ENCODE results near the gene C4orf50.

Gene C4orf50

DNA sequence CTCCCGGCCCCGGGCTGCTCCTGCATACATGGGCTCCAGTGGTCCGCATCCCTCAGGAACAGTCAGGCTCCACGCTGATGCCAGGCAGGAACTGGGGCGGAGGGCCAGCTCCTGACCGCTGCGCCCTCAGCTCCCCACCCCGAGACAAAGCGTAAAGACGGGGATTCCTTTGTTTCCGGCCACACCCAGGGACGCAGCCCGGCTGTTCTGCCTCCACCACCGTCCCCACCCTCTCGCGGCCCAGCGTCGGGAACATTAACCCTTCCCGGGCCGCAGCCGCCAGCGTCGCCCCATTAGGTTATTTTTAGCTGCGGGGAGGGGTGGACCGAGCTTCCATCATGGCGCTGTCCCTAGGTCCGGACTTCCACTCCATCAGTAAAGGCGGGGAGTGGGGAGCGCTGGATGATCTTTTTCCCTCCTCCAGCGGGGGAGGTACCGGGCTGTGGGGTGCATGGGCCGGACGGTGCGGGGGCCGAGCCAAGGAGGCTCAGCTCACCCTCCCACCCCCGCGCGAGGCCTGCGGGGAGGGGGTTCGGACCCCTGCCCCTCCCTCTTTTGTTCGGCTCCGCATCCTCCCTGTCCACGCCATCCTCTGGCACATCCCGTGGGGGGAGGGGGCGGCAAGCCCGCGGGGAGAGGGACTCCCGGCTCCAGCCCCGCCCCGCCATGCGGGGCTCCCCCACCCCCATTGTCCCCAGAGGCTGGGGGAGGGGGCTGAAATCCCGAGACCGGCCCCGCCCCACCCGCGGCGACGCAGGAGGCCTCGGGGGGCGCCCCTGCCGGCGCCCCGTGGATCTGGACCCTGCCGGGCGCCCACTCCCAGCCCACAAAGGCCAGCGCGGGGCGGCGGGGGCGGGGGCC lies 130.6 kb downstream of the C4orf50 start:
- TF ChIP-seq SIN3A (IDR thresholded peaks at IDR 0.05; ENCODE audit: borderline replicate concordance, insufficient read depth, low read length), result no peak
- no peak for TF ChIP-seq POLR2AphosphoS5 (IDR thresholded peaks at IDR 0.05; ENCODE audit: low read depth, low read length)
- TF ChIP-seq TAF1 (IDR thresholded peaks at IDR 0.05; ENCODE audit: borderline replicate concordance, insufficient read depth, low read length), result no peak
- no peak for TF ChIP-seq FOXP2 (optimal IDR thresholded peaks at IDR 0.05; ENCODE audit: borderline replicate concordance, extremely low read depth, extremely low read length, insufficient read depth)
- TF ChIP-seq, protein P1, sequence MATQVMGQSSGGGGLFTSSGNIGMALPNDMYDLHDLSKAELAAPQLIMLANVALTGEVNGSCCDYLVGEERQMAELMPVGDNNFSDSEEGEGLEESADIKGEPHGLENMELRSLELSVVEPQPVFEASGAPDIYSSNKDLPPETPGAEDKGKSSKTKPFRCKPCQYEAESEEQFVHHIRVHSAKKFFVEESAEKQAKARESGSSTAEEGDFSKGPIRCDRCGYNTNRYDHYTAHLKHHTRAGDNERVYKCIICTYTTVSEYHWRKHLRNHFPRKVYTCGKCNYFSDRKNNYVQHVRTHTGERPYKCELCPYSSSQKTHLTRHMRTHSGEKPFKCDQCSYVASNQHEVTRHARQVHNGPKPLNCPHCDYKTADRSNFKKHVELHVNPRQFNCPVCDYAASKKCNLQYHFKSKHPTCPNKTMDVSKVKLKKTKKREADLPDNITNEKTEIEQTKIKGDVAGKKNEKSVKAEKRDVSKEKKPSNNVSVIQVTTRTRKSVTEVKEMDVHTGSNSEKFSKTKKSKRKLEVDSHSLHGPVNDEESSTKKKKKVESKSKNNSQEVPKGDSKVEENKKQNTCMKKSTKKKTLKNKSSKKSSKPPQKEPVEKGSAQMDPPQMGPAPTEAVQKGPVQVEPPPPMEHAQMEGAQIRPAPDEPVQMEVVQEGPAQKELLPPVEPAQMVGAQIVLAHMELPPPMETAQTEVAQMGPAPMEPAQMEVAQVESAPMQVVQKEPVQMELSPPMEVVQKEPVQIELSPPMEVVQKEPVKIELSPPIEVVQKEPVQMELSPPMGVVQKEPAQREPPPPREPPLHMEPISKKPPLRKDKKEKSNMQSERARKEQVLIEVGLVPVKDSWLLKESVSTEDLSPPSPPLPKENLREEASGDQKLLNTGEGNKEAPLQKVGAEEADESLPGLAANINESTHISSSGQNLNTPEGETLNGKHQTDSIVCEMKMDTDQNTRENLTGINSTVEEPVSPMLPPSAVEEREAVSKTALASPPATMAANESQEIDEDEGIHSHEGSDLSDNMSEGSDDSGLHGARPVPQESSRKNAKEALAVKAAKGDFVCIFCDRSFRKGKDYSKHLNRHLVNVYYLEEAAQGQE (IDR thresholded peaks at IDR 0.05; ENCODE audit: insufficient read depth in 1 of 2, low read depth in 2 of 2, low read length in 2 of 2), result no peak

DNA sequence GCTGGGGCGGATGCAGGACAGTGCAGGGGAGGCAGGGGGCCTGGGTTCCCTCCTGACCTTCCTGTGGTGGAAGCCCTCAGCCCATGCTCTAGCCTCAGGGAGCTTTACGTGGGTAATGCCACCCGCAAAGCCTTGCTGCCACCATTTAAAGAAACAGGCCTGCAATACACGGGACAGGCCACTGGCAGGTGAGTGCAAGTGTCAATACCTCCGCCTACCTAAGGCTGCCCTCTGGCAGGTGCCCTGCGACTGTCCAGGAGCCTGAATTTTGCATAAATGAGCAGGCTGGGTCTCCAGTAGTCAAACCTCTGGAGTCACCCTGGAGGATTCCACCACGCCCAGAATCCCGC lies 131.2 kb downstream of the C4orf50 start:
- TF ChIP-seq TAF1 (IDR thresholded peaks at IDR 0.05; ENCODE audit: borderline replicate concordance, insufficient read depth, low read length), result no peak
- TF ChIP-seq, protein P1 (IDR thresholded peaks at IDR 0.05; ENCODE audit: insufficient read depth in 1 of 2, low read depth in 2 of 2, low read length in 2 of 2), result no peak
- TF ChIP-seq SIN3A (IDR thresholded peaks at IDR 0.05; ENCODE audit: borderline replicate concordance, insufficient read depth, low read length), result no peak
- no peak for TF ChIP-seq FOXP2 (optimal IDR thresholded peaks at IDR 0.05; ENCODE audit: borderline replicate concordance, extremely low read depth, extremely low read length, insufficient read depth)
- no peak for TF ChIP-seq POLR2AphosphoS5 (IDR thresholded peaks at IDR 0.05; ENCODE audit: low read depth, low read length)

DNA sequence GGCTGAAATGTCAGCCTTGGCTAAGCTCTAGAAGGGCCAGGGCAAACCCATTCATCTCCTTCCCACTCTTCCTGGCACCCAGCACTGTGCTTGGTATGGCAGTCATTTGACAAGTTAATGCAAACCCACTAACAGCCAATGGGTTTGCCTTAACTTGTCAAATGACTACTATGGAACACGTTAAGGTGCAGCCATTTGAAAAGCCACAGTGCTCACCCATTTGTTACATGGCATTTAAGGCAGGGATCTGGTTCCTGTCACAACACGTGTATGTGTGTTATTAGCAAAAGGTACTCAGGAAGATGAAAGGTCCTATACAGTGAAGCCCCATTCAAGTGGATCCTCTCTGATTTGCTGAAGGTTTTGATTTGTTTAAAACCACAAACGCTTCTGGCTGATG lies 132.5 kb downstream of the C4orf50 start:
- TF ChIP-seq TAF1 (IDR thresholded peaks at IDR 0.05; ENCODE audit: borderline replicate concordance, insufficient read depth, low read length), result no peak
- no peak for TF ChIP-seq SIN3A (IDR thresholded peaks at IDR 0.05; ENCODE audit: borderline replicate concordance, insufficient read depth, low read length)
- TF ChIP-seq POLR2AphosphoS5 (IDR thresholded peaks at IDR 0.05; ENCODE audit: low read depth, low read length), result no peak
- TF ChIP-seq, protein P1 (IDR thresholded peaks at IDR 0.05; ENCODE audit: insufficient read depth in 1 of 2, low read depth in 2 of 2, low read length in 2 of 2), result no peak
- no peak for TF ChIP-seq FOXP2 (optimal IDR thresholded peaks at IDR 0.05; ENCODE audit: borderline replicate concordance, extremely low read depth, extremely low read length, insufficient read depth)

DNA sequence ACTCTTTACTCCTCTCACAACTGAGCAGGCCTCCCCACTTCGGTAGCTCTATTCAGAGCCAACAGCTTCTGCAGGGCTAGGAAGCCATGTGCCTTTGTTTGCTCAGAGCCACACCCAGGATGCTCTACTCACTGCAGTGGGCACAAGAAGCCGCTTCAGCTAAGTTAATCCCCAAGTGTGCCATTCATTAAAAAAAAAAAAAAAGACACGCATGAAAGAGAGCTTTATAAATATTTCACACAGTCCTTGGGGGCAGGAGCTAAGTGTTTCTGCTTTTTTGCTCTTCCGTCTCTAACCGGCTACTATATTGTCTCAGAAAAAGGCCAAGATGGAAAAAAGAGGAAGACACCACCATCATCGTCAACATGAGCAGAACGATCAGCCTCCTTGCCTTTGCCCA lies 133.4 kb downstream of the C4orf50 start:
- TF ChIP-seq SIN3A (IDR thresholded peaks at IDR 0.05; ENCODE audit: borderline replicate concordance, insufficient read depth, low read length), result no peak

DNA sequence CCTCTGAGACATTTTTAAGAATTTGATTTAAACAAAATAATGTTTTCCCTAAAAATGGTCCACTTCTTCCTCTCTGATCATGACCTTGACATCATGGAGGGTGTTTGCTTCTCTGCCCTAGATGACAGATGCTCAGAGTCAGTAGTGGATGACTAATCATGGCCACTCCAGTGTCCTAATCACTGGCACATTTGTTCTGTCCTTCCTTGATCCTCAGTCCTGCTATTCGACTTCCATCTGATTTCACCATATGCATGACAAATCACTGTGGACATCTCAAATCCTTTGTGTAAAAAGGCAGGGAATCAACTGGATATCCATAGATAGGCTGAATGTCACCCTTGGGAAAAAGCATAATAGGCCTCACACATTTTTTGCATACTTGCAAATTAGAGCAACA lies 134.3 kb downstream of the C4orf50 start:
- no peak for TF ChIP-seq POLR2AphosphoS5 (IDR thresholded peaks at IDR 0.05; ENCODE audit: low read depth, low read length)
- no peak for TF ChIP-seq SIN3A (IDR thresholded peaks at IDR 0.05; ENCODE audit: borderline replicate concordance, insufficient read depth, low read length)
- TF ChIP-seq, protein P1 (IDR thresholded peaks at IDR 0.05; ENCODE audit: insufficient read depth in 1 of 2, low read depth in 2 of 2, low read length in 2 of 2), result no peak
- TF ChIP-seq TAF1 (IDR thresholded peaks at IDR 0.05; ENCODE audit: borderline replicate concordance, insufficient read depth, low read length), result no peak
- no peak for TF ChIP-seq FOXP2 (optimal IDR thresholded peaks at IDR 0.05; ENCODE audit: borderline replicate concordance, extremely low read depth, extremely low read length, insufficient read depth)

All from PFSK-1 (cell line).